H9 (cell line): ENCODE data around the gene PTPN3. TPM values are rescaled to one million over a fixed set of nuclear protein-coding genes. Genes with fewer than 3 reads are reported as not detected.

ENCODE experiments used
- DNase-seq: peaks from one replicate; pipeline ENCODE4 v3.0.0-alpha.2; 2017
- H2AFZ ChIP-seq: one replicate; pipeline ENCODE4 v1.6.1; 2013; ENCODE audit warnings: mild to moderate bottlenecking, low read length, control low read depth, moderate library complexity
- H2AK5ac ChIP-seq: 2 replicates; pipeline ENCODE4 v1.6.1; 2013; ENCODE audit warnings: low read length, control low read depth, mixed read lengths; ENCODE audit not compliant: insufficient read length
- H2BK120ac ChIP-seq: one replicate; pipeline ENCODE4 v1.6.1; 2013; ENCODE audit warnings: low read depth, mild to moderate bottlenecking, low read length, control low read depth, inconsistent platforms; ENCODE audit not compliant: poor library complexity, severe bottlenecking
- H2BK12ac ChIP-seq: 2 replicates; pipeline ENCODE4 v1.6.1; 2013; ENCODE audit warnings: low read length, control low read depth, mixed read lengths, low read depth; ENCODE audit not compliant: insufficient read length
- H2BK15ac ChIP-seq: 2 replicates; pipeline ENCODE4 v1.6.1; 2013; ENCODE audit warnings: low read depth, low read length, control low read depth
- H2BK20ac ChIP-seq: one replicate; pipeline ENCODE4 v1.6.1; 2013; ENCODE audit warnings: low read depth, mild to moderate bottlenecking, low read length, control low read depth, inconsistent platforms; ENCODE audit not compliant: poor library complexity, severe bottlenecking
- H2BK5ac ChIP-seq: 2 replicates; pipeline ENCODE4 v1.6.1; 2013; ENCODE audit warnings: low read length, control low read depth, mixed read lengths; ENCODE audit not compliant: insufficient read length
- H3K14ac ChIP-seq: 2 replicates; pipeline ENCODE4 v1.6.1; 2013; ENCODE audit warnings: low read length, control low read depth; ENCODE audit not compliant: insufficient read depth
- H3K18ac ChIP-seq: 2 replicates; pipeline ENCODE4 v1.6.1; 2013; ENCODE audit warnings: low read depth, mild to moderate bottlenecking, mixed read lengths, low read length, control low read depth; ENCODE audit not compliant: insufficient read length
- H3K23ac ChIP-seq: 2 replicates; pipeline ENCODE4 v1.6.1; 2013; ENCODE audit warnings: low read length, control low read depth, mixed read lengths, low read depth; ENCODE audit not compliant: insufficient read length
- H3K23me2 ChIP-seq: 2 replicates; pipeline ENCODE4 v1.6.1; 2013; ENCODE audit warnings: low read depth, mild to moderate bottlenecking, mixed read lengths, low read length, control low read depth; ENCODE audit not compliant: insufficient read length, poor library complexity, severe bottlenecking
- H3K27ac ChIP-seq: 2 replicates; pipeline ENCODE4 v1.5.1; 2013; ENCODE audit warnings: low read length, control low read depth, mixed read lengths, low read depth; ENCODE audit not compliant: insufficient read length
- H3K27me3 ChIP-seq: 2 replicates; pipeline ENCODE4 v1.6.1; 2013; ENCODE audit warnings: low read length, control low read depth, inconsistent platforms; ENCODE audit not compliant: insufficient read depth
- H3K4ac ChIP-seq: 2 replicates; pipeline ENCODE4 v1.6.1; 2013; ENCODE audit warnings: low read depth, mild to moderate bottlenecking, control low read depth, inconsistent platforms, low read length, moderate library complexity
- H3K4me1 ChIP-seq: 2 replicates; pipeline ENCODE4 v1.6.1; 2013; ENCODE audit warnings: low read length, control low read depth, inconsistent platforms; ENCODE audit not compliant: insufficient read depth
- H3K4me2 ChIP-seq: 2 replicates; pipeline ENCODE4 v1.6.1; 2013; ENCODE audit warnings: low read length, control low read depth, mixed read lengths; ENCODE audit not compliant: insufficient read length, insufficient read depth
- H3K56ac ChIP-seq: 2 replicates; pipeline ENCODE4 v1.6.1; 2013; ENCODE audit warnings: low read depth, mild to moderate bottlenecking, mixed read lengths, low read length, control low read depth; ENCODE audit not compliant: insufficient read length
- H3K79me1 ChIP-seq: 2 replicates; pipeline ENCODE4 v1.6.1; 2013; ENCODE audit warnings: low read depth, mild to moderate bottlenecking, moderate library complexity, low read length, control low read depth, inconsistent platforms; ENCODE audit not compliant: insufficient read depth, poor library complexity, severe bottlenecking
- H3K79me2 ChIP-seq: 2 replicates; pipeline ENCODE4 v1.6.1; 2013; ENCODE audit warnings: low read length, control low read depth, inconsistent platforms; ENCODE audit not compliant: insufficient read depth
- H3K9ac ChIP-seq: 2 replicates; pipeline ENCODE4 v1.6.1; 2013; ENCODE audit warnings: low read length, control low read depth, mixed read lengths; ENCODE audit not compliant: insufficient read length; ENCODE audit errors: extremely low read depth
- H3K9me3 ChIP-seq: one replicate; pipeline ENCODE4 v1.6.1; 2013; ENCODE audit warnings: low read depth, low read length, inconsistent platforms; ENCODE audit not compliant: control insufficient read depth
- H3T11ph ChIP-seq: one replicate; pipeline ENCODE4 v1.6.1; 2013; ENCODE audit warnings: mild to moderate bottlenecking, low read length, control low read depth, inconsistent platforms
- H4K20me1 ChIP-seq: one replicate; pipeline ENCODE4 v1.6.1; 2013; ENCODE audit not compliant: control insufficient read depth, insufficient read length, insufficient read depth
- H4K5ac ChIP-seq: 2 replicates; pipeline ENCODE4 v1.6.1; 2013; ENCODE audit warnings: low read depth, mild to moderate bottlenecking, mixed read lengths, low read length, control low read depth; ENCODE audit not compliant: insufficient read length
- H4K8ac ChIP-seq: replicated peaks from 2 replicates; pipeline ENCODE4 v1.6.1; 2013; ENCODE audit warnings: low read length, control low read depth, mixed read lengths, low read depth; ENCODE audit not compliant: insufficient read length
- H4K91ac ChIP-seq: 2 replicates; pipeline ENCODE4 v1.6.1; 2013; ENCODE audit warnings: low read depth, mild to moderate bottlenecking, moderate library complexity, mixed read lengths, low read length, control low read depth; ENCODE audit not compliant: insufficient read length
- H3K27ac Mint-ChIP-seq, 3 experiments: 2 replicates in 2 of 3; 3 replicates in 1 of 3; pipeline ENCODE4 v1.8.0; 2020 to 2021; ENCODE audit warnings: mixed read lengths in 3 of 3, mild to moderate bottlenecking in 1 of 3, moderate library complexity in 1 of 3
- H3K27me3 Mint-ChIP-seq: 2 replicates; pipeline ENCODE4 v1.8.0; 2021; ENCODE audit warnings: low read depth, mild to moderate bottlenecking, moderate library complexity, mixed read lengths
- H3K36me3 Mint-ChIP-seq, 3 experiments: 2 replicates in 2 of 3; 3 replicates in 1 of 3; pipeline ENCODE4 v1.8.0; 2020 to 2021; ENCODE audit warnings: low read depth in 3 of 3, mixed read lengths in 3 of 3; ENCODE audit not compliant: insufficient read depth in 1 of 3
- H3K4me1 Mint-ChIP-seq, 2 experiments: 2 replicates each; pipeline ENCODE4 v1.8.0; 2020; ENCODE audit warnings: mixed read lengths in 2 of 2
- H3K4me3 Mint-ChIP-seq, 2 experiments: 2 replicates in 1 of 2; 3 replicates in 1 of 2; pipeline ENCODE4 v1.8.0; 2020 to 2021; ENCODE audit warnings: mild to moderate bottlenecking in 2 of 2, mixed read lengths in 2 of 2, moderate library complexity in 1 of 2
- H3K9me3 Mint-ChIP-seq, 2 experiments: 2 replicates in 1 of 2; 3 replicates in 1 of 2; pipeline ENCODE4 v1.8.0; 2020; ENCODE audit warnings: mild to moderate bottlenecking in 2 of 2, mixed read lengths in 2 of 2, moderate library complexity in 1 of 2
- CTCF ChIP-seq: fragments of 200-600 bp; sonication (generic); conservative IDR thresholded peaks from 3 replicates; pipeline ENCODE4 v1.8.0; 2021; ENCODE audit warnings: antibody characterized with exemption, mild to moderate bottlenecking
- WGBS: extraction: QIAGEN DNeasy Blood & Tissue Kit; methylation state at CpG from one replicate; pipeline ENCODE4 v1.1.7; 2013; ENCODE audit warnings: missing lambda C conversion rate, low lambda C conversion rate, mixed read lengths; ENCODE audit not compliant: insufficient read length; ENCODE audit errors: extremely low coverage; 5-methylcytosine and 5-hydroxymethylcytosine counted together
- total RNA-seq: library from RNA; stranded (reverse); gene quantifications from 2 replicates; pipeline ENCODE4 v1.2.1, GENCODE V29; 2021

PTPN3 gene
- total RNA-seq, 1 experiment from 2014 or later = 2.6 TPM

- H3K27ac Mint-ChIP-seq = no peak overlapping the region
- Histone ChIP-seq H3K14ac (no peak overlapping the region), H4K91ac (no peak overlapping the region), H3K18ac (no peak overlapping the region), H3K23ac (no peak overlapping the region), H4K8ac (no peak overlapping the region), H3K79me1 (no peaks in the 10 kb centered on the region), H3K9me3 (no peaks in the 10 kb centered on the region), H3K23me2 (no peaks in the 10 kb centered on the region), H4K5ac (no peak overlapping the region), H2BK15ac (no peak overlapping the region), H3K56ac (no peak overlapping the region), H3K4me1 (no peaks in the 10 kb centered on the region), H2AK5ac (no peak overlapping the region), H3K9ac (no peak overlapping the region), H2BK120ac (no peak overlapping the region), H2BK20ac (no peak overlapping the region), H4K20me1 (no peaks in the 10 kb centered on the region), H2BK5ac (no peak overlapping the region), H3K4ac (no peak overlapping the region), H3T11ph (no peak overlapping the region), H3K27me3 (no peaks in the 10 kb centered on the region), H3K27ac (no peak overlapping the region), H2BK12ac (no peak overlapping the region), H3K79me2 (no peaks in the 10 kb centered on the region), H3K4me2 (no peak overlapping the region), H2AFZ (no peak overlapping the region)
- no CpG with 5 or more reads among the region's 9 CpGs for WGBS
- peaks cover 4 to 8% of the 10 kb centered on the region in 2 experiments for H3K4me1 Mint-ChIP-seq
- H3K36me3 Mint-ChIP-seq = no peaks in the 10 kb centered on the region
- H3K9me3 Mint-ChIP-seq = no peaks in the 10 kb centered on the region
- H3K27me3 Mint-ChIP-seq = peaks cover 19% of the 10 kb centered on the region
- H3K4me3 Mint-ChIP-seq = no peak overlapping the region
- no peak for TF ChIP-seq CTCF
- no peak for DNase-seq
These were observed 9.3 kb upstream of the PTPN3 start for GRCh38 chr9:109507421-109507838.
